Vagina (tissue), 2 donors: ENCODE results near the gene ERRFI1. TPM values are rescaled to one million over a fixed set of nuclear protein-coding genes. Genes with fewer than 3 reads are reported as not detected.
A peak's percentile ranks its signal among the peaks of the same experiment; 100 is the strongest.

Experiments
- DNase-seq, 2 donors: peaks; one replicate each; pipeline ENCODE4 v3.0.0-alpha.2; 2017; ENCODE audit errors: extremely low spot score in 2 of 2
- H3K27ac ChIP-seq: fragments of 200-600 bp; sonication (generic); one replicate; pipeline ENCODE4 v1.5.1; 2019
- H3K27me3 ChIP-seq: fragments of 200-600 bp; sonication (generic); one replicate; pipeline ENCODE4 v1.5.1; 2019
- H3K36me3 ChIP-seq, 2 donors: fragments of 200-600 bp; sonication (generic); one replicate each; pipeline ENCODE4 v1.5.1; 2017 to 2019
- H3K4me1 ChIP-seq: fragments of 200-600 bp; sonication (generic); one replicate; pipeline ENCODE4 v1.5.1; 2019
- H3K4me3 ChIP-seq, 2 donors: fragments of 200-600 bp; sonication (generic); 1 replicate in 1 of 2; 2 replicates in 1 of 2; pipeline ENCODE4 v1.5.1; 2016 to 2019
- H3K9me3 ChIP-seq: fragments of 200-600 bp; sonication (generic); one replicate; pipeline ENCODE4 v1.5.1; 2019
- POLR2A ChIP-seq, 2 donors: fragments of 450-650 bp; IDR thresholded peaks; one replicate each; pipeline ENCODE4 v1.6.1; 2017; ENCODE audit warnings: antibody characterized with exemption in 2 of 2, mild to moderate bottlenecking in 2 of 2, moderate library complexity in 2 of 2
- POLR2AphosphoS5 ChIP-seq, 2 donors: sonication (generic); formaldehyde crosslinking; IDR thresholded peaks; one replicate each; pipeline ENCODE4 v1.9.0; 2017; ENCODE audit warnings: antibody characterized with exemption in 2 of 2, mild to moderate bottlenecking in 2 of 2, low read depth in 1 of 2; ENCODE audit not compliant: insufficient read depth in 1 of 2
- intact Hi-C: fragments of 100-400 bp; cut with DNase I; formaldehyde crosslinking; loops from one replicate; pipeline ENCODE4 v1.15.1; 2023
- total RNA-seq: library from RNA; depleted of rRNA; stranded (reverse); fragments of >200 nt; gene quantifications from one replicate; pipeline ENCODE4 v1.2.3, GENCODE V29; 2016
- TF ChIP-seq, protein P1 (sequence below), 3 experiments: fragments of 450-650 bp in 2 of 3; fragments of 200-600 bp in 1 of 3; sonication (generic) in 1 of 3; IDR thresholded peaks; one replicate each; pipeline ENCODE4 v1.5.1; 2017 to 2019; ENCODE audit warnings: antibody characterized with exemption in 3 of 3, mild to moderate bottlenecking in 2 of 3, moderate library complexity in 2 of 3

Gene ERRFI1
- total RNA-seq, 1 donor from 2014 or later = 160 TPM

DNA sequence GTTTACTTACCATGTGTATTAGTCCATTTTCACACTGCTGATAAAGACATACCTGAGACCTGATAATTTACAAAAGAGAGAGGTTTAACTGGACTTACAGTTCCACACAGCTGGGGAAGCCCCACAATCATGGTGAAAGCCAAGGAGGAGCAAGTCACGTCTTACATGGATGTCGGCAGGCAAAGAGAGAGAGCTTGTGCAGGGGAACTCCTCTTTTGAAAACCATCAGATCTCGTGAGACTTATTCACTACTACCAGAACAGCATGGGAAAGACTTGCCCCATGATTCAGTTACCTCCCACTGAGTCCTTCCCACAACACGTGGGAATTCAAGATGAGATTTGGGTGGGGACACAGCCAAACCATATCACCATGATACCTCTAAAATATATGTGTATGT, 39.3 kb upstream of the ERRFI1 start:
- no peak overlapping the region for H3K4me3 ChIP-seq
- TF ChIP-seq POLR2A (IDR thresholded peaks at IDR 0.05) (no peak), POLR2AphosphoS5 (IDR thresholded peaks at IDR 0.05; ENCODE audit: insufficient read depth in 1 of 2, low read depth in 1 of 2) (no peak)
- TF ChIP-seq, protein P1, sequence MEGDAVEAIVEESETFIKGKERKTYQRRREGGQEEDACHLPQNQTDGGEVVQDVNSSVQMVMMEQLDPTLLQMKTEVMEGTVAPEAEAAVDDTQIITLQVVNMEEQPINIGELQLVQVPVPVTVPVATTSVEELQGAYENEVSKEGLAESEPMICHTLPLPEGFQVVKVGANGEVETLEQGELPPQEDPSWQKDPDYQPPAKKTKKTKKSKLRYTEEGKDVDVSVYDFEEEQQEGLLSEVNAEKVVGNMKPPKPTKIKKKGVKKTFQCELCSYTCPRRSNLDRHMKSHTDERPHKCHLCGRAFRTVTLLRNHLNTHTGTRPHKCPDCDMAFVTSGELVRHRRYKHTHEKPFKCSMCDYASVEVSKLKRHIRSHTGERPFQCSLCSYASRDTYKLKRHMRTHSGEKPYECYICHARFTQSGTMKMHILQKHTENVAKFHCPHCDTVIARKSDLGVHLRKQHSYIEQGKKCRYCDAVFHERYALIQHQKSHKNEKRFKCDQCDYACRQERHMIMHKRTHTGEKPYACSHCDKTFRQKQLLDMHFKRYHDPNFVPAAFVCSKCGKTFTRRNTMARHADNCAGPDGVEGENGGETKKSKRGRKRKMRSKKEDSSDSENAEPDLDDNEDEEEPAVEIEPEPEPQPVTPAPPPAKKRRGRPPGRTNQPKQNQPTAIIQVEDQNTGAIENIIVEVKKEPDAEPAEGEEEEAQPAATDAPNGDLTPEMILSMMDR (IDR thresholded peaks at IDR 0.05) = no peak
- no peak overlapping the region for H3K27ac ChIP-seq
- no peaks in the 10 kb centered on the region for H3K9me3 ChIP-seq
- intact Hi-C loops = no loop called here
- DNase-seq = no peak
- peaks cover 9% of the 10 kb centered on the region for H3K4me1 ChIP-seq
- no peaks in the 10 kb centered on the region for H3K36me3 ChIP-seq
- no peaks in the 10 kb centered on the region for H3K27me3 ChIP-seq

DNA sequence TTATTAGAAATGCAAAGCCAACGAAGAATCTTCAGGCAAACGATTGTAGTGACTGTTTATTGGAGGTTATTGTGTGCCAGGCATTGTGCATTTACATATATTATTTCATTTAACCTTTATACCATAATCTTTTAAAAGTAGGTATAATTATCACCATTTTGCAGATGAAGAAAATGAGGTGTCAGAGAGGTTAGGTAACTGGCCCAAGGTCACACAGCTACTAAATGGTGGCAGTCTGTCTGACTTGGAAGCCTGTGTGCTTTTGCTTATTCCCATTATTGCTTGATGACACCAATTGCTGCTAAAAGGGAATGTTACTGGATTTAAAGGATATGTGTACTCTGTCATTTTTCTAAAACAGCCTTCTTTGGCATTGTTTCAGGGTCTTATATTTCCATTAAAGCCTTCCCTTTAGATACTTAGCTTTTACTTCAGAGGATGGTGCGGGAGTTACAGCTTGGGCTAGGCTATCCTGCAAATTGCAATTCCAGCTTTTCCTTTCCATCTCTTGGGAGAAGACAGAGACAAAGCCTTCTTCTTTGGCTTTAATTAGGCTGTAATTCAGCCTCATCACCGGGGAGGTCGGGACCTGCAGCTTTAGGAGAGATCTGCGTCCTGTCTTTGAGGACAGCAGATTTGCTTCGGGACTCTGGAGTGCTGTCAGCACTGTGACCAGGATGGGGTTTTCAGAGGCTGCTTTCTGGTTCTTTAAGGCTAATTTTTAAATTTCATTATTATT, 37.4 kb upstream of the ERRFI1 start:
- intact Hi-C loops = loop anchor here (5.0 kb wide), 1 partner anchor 714 kb away; no protein-coding TSS in a partner anchor
- Histone ChIP-seq H3K4me1 (peaks cover 13% of the 10 kb centered on the region), H3K27me3 (no peaks in the 10 kb centered on the region), H3K36me3 (no peaks in the 10 kb centered on the region), H3K27ac (no peak overlapping the region), H3K4me3 (no peak overlapping the region), H3K9me3 (no peaks in the 10 kb centered on the region)
- no peak for TF ChIP-seq POLR2AphosphoS5 (IDR thresholded peaks at IDR 0.05; ENCODE audit: insufficient read depth in 1 of 2, low read depth in 1 of 2)
- DNase-seq = no peak

DNA sequence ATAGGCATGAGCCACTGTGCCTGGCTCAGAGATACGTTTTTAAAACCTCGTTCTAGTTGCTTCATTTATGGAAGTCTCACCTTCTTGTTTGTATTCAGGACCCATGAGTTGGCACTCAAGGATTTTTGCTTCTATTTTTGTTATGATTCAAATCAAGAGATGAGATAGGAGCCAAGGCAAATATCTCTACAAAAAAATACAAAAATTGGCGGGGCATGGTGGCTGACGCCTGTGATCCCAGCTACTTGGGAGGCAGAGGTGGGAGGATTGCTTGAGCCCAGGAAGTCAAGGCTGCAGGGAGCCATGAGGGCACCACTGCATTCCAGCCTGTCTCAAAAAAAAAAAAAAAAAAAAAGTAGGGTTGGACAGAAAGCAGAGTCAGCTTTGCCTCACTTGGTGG, 36.8 kb upstream of the ERRFI1 start:
- TF ChIP-seq, protein P1 (IDR thresholded peaks at IDR 0.05) = no peak
- TF ChIP-seq POLR2AphosphoS5 (IDR thresholded peaks at IDR 0.05; ENCODE audit: insufficient read depth in 1 of 2, low read depth in 1 of 2) (no peak), POLR2A (IDR thresholded peaks at IDR 0.05) (no peak)
- Histone ChIP-seq H3K27ac (no peak overlapping the region), H3K36me3 (no peaks in the 10 kb centered on the region), H3K27me3 (no peaks in the 10 kb centered on the region), H3K4me1 (peaks cover 14% of the 10 kb centered on the region), H3K9me3 (no peaks in the 10 kb centered on the region), H3K4me3 (no peak overlapping the region)
- intact Hi-C loops = loop anchor here (5.0 kb wide), 1 partner anchor 714 kb away; no protein-coding TSS in a partner anchor
- no peak for DNase-seq

DNA sequence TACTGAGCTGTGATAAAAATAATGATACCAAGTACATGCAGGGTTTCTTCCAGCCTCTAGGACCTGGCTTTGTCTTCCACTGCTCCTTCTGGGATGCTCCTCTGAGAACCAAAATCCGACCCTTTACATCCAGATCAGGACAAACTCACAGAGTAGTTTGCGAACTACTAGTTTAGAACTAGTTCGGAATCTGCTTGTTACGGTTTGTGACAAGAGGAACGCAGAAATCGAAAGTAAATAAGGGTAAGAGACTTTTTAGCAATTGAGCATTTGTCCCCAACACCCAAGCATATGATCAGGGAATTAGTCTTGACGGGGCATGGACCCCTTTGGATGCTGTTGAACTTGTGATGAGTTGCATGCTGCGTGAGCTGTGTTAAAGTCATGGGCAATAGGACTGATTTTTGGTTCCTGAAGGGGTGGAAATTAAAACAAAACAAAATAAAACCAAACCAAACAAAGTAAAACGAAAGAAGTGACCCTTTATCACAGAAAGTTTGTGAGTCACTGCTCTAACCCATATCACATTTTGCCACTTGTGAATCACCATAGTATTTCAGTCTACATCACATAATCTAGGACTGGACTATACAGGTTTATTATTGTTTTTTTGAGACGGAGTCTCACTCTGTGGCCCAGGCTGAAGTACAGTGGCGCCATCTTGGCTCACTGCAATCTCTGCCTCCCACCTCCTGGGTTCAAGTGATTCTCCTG, 35.7 kb upstream of the ERRFI1 start:
- no peak overlapping the region for H3K4me3 ChIP-seq
- peaks cover 14% of the 10 kb centered on the region for H3K4me1 ChIP-seq
- H3K9me3 ChIP-seq = no peaks in the 10 kb centered on the region
- peak overlapping the region; percentile 39 for H3K27ac ChIP-seq
- TF ChIP-seq POLR2AphosphoS5 (IDR thresholded peaks at IDR 0.05; ENCODE audit: insufficient read depth in 1 of 2, low read depth in 1 of 2) = no peak
- TF ChIP-seq, protein P1 (IDR thresholded peaks at IDR 0.05) = no peak
- H3K27me3 ChIP-seq = no peaks in the 10 kb centered on the region
- intact Hi-C loops = loop anchor here (5.0 kb wide), 1 partner anchor 715 kb away; no protein-coding TSS in a partner anchor
- DNase-seq = no peak
- no peaks in the 10 kb centered on the region for H3K36me3 ChIP-seq

DNA sequence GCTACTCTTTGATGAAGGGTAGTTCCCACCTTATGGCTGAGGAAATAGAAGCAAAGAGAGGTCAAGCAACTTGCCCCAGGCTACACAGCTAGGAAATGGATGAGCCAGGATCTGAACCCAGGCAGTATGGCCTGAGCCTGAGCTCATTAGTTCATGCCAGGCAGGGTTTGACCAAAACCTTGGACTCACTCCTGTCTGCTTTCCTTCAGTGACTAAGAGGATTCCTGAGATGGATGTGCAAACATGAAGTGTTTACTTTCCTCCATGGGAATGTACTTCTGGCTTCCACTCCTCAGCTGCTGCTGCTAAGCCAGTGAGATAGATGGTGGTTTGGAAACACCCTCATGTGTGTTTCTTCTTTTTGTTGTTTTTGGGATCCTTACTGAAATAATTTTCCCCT, 35.1 kb upstream of the ERRFI1 start:
- H3K27ac ChIP-seq = peak overlapping the region; percentile 39
- no peak for DNase-seq
- no peak for TF ChIP-seq POLR2A (IDR thresholded peaks at IDR 0.05)
- TF ChIP-seq, protein P1 (IDR thresholded peaks at IDR 0.05) = no peak
- peak in 1 of 2 donors; percentile 75 for TF ChIP-seq POLR2AphosphoS5 (IDR thresholded peaks at IDR 0.05; ENCODE audit: insufficient read depth in 1 of 2, low read depth in 1 of 2)
- H3K4me1 ChIP-seq = peaks cover 14% of the 10 kb centered on the region
- intact Hi-C loops = loop anchor here (5.0 kb wide), 1 partner anchor 716 kb away; no protein-coding TSS in a partner anchor
- H3K9me3 ChIP-seq = no peaks in the 10 kb centered on the region
- H3K27me3 ChIP-seq = no peaks in the 10 kb centered on the region
- H3K36me3 ChIP-seq = no peaks in the 10 kb centered on the region
- H3K4me3 ChIP-seq = no peak overlapping the region
